ENCODE data around the gene S1PR3.

The S1PR3 gene

GRCh38 chr9:88986776-88987175 is 4.5 kb upstream of the S1PR3 start:
- no peak overlapping the region for H3K4me3 ChIP-seq (ENCODE audit: low read depth, low read length)
- no peak for TF ChIP-seq CTCF (IDR thresholded peaks at IDR 0.05; ENCODE audit: low read depth, low read length)

- no peak overlapping the region for H3K4me3 ChIP-seq (ENCODE audit: low read depth, low read length)
- TF ChIP-seq CTCF (IDR thresholded peaks at IDR 0.05; ENCODE audit: low read depth, low read length), result no peak
Observed at GRCh38 chr9:88987661-88988060, 3.6 kb upstream of the S1PR3 start.

GRCh38 chr9:88988796-88989641 is 2.2 kb upstream of the S1PR3 start:
- TF ChIP-seq CTCF (IDR thresholded peaks at IDR 0.05; ENCODE audit: low read depth, low read length), result no peak
- H3K4me3 ChIP-seq (ENCODE audit: low read depth, low read length), result no peak overlapping the region

- TF ChIP-seq CTCF (IDR thresholded peaks at IDR 0.05; ENCODE audit: low read depth, low read length), result no peak
- H3K4me3 ChIP-seq (ENCODE audit: low read depth, low read length), result no peak overlapping the region
Observed at GRCh38 chr9:88990041-88990728, 1.1 kb upstream of the S1PR3 start.

- TF ChIP-seq CTCF (IDR thresholded peaks at IDR 0.05; ENCODE audit: low read depth, low read length), result no peak
- H3K4me3 ChIP-seq (ENCODE audit: low read depth, low read length), result peak overlapping the region; percentile 63
Observed at GRCh38 chr9:88990729-88991065, 571 bp upstream of the S1PR3 start.

GRCh38 chr9:88992556-88992955 is 1.3 kb downstream of the S1PR3 start:
- no peak for TF ChIP-seq CTCF (IDR thresholded peaks at IDR 0.05; ENCODE audit: low read depth, low read length)
- H3K4me3 ChIP-seq (ENCODE audit: low read depth, low read length), result peak overlapping the region; percentile 63

- no peak for TF ChIP-seq CTCF (IDR thresholded peaks at IDR 0.05; ENCODE audit: low read depth, low read length)
- no peak overlapping the region for H3K4me3 ChIP-seq (ENCODE audit: low read depth, low read length)
Observed at GRCh38 chr9:88993327-88993726, 2.1 kb downstream of the S1PR3 start.
